Neuronal stem cell (in vitro differentiated cells): ENCODE measurements around the gene NXPE4.

Source experiments
- DNase-seq: peaks from one replicate; pipeline ENCODE4 v3.0.0-alpha.2; 2013; ENCODE audit warnings: low spot score
- H2AFZ ChIP-seq: one replicate; pipeline ENCODE4 v1.6.1; 2013; ENCODE audit warnings: mild to moderate bottlenecking, low read length, inconsistent platforms
- H2AK5ac ChIP-seq: 2 replicates; pipeline ENCODE4 v1.6.1; 2013; ENCODE audit warnings: low read depth, mild to moderate bottlenecking, inconsistent platforms, low read length, moderate library complexity, mixed read lengths
- H2BK120ac ChIP-seq: 2 replicates; pipeline ENCODE4 v1.6.1; 2013; ENCODE audit warnings: low read depth, mild to moderate bottlenecking, inconsistent platforms, low read length, moderate library complexity, mixed read lengths
- H2BK12ac ChIP-seq: one replicate; pipeline ENCODE4 v1.6.1; 2013; ENCODE audit warnings: low read length, inconsistent platforms
- H2BK15ac ChIP-seq: 2 replicates; pipeline ENCODE4 v1.6.1; 2013; ENCODE audit warnings: mild to moderate bottlenecking, low read length, inconsistent platforms, mixed read lengths
- H2BK5ac ChIP-seq: one replicate; pipeline ENCODE4 v1.6.1; 2013; ENCODE audit warnings: inconsistent platforms, mild to moderate bottlenecking, low read length, moderate library complexity
- H3K14ac ChIP-seq: one replicate; pipeline ENCODE4 v1.6.1; 2013; ENCODE audit warnings: low read length, inconsistent platforms
- H3K18ac ChIP-seq: 2 replicates; pipeline ENCODE4 v1.6.1; 2013; ENCODE audit warnings: low read length, inconsistent platforms
- H3K23ac ChIP-seq: 2 replicates; pipeline ENCODE4 v1.6.1; 2013; ENCODE audit warnings: low read depth, mild to moderate bottlenecking, mixed read lengths, low read length, inconsistent platforms; ENCODE audit not compliant: poor library complexity
- H3K27ac ChIP-seq: replicated peaks from 3 replicates; pipeline ENCODE4 v1.5.1; 2013; ENCODE audit warnings: low read length, inconsistent platforms
- H3K27me3 ChIP-seq, 3 experiments: 2 replicates each; pipeline ENCODE4 v1.6.1; 2013; ENCODE audit warnings: low read length in 3 of 3, mild to moderate bottlenecking in 2 of 3, inconsistent platforms in 1 of 3, low read depth in 1 of 3, mixed read lengths in 1 of 3, moderate library complexity in 1 of 3; ENCODE audit not compliant: control insufficient read depth in 3 of 3, insufficient read depth in 3 of 3
- H3K36me3 ChIP-seq, 2 donors: replicated peaks in 1 of 2; 2 replicates each; pipeline ENCODE4 v1.6.1; 2013; ENCODE audit warnings: low read length in 2 of 2; ENCODE audit not compliant: control insufficient read depth in 2 of 2, insufficient read depth in 2 of 2
- H3K4ac ChIP-seq: 2 replicates; pipeline ENCODE4 v1.6.1; 2013; ENCODE audit warnings: inconsistent platforms, mild to moderate bottlenecking, low read length, moderate library complexity
- H3K4me1 ChIP-seq, 2 donors: 1 replicate in 1 of 2; 2 replicates in 1 of 2; pipeline ENCODE4 v1.6.1; 2013; ENCODE audit warnings: low read length in 2 of 2, low read depth in 1 of 2; ENCODE audit not compliant: control insufficient read depth in 2 of 2, insufficient read depth in 1 of 2
- H3K4me2 ChIP-seq: one replicate; pipeline ENCODE4 v1.6.1; 2013; ENCODE audit warnings: mild to moderate bottlenecking, low read length, inconsistent platforms; ENCODE audit not compliant: insufficient read depth, poor library complexity, severe bottlenecking
- H3K4me3 ChIP-seq, 2 donors: 2 replicates each; pipeline ENCODE4 v1.5.1; 2013; ENCODE audit warnings: low read length in 2 of 2, mild to moderate bottlenecking in 2 of 2, inconsistent platforms in 1 of 2, moderate library complexity in 1 of 2
- H3K79me1 ChIP-seq: one replicate; pipeline ENCODE4 v1.6.1; 2013; ENCODE audit warnings: low read depth, mild to moderate bottlenecking, inconsistent platforms, low read length, moderate library complexity
- H3K9ac ChIP-seq: one replicate; pipeline ENCODE4 v1.6.1; 2013; ENCODE audit warnings: mild to moderate bottlenecking, low read depth, low read length, inconsistent platforms; ENCODE audit not compliant: poor library complexity
- H3K9me3 ChIP-seq, 2 donors: replicated peaks in 1 of 2; 2 replicates each; pipeline versions ENCODE3 to v1.6.1; 2013; ENCODE audit warnings: low read length in 2 of 2, mild to moderate bottlenecking in 2 of 2, inconsistent platforms in 1 of 2, low read depth in 1 of 2, mixed read lengths in 1 of 2, moderate library complexity in 1 of 2; ENCODE audit not compliant: control insufficient read depth in 2 of 2, insufficient read depth in 1 of 2
- H4K8ac ChIP-seq: one replicate; pipeline ENCODE4 v1.6.1; 2013; ENCODE audit warnings: low read depth, mild to moderate bottlenecking, inconsistent platforms, low read length, moderate library complexity
- H4K91ac ChIP-seq: one replicate; pipeline ENCODE4 v1.6.1; 2013; ENCODE audit warnings: low read length, low read depth, mild to moderate bottlenecking, inconsistent platforms; ENCODE audit not compliant: poor library complexity
- WGBS, 2 donors: extraction: QIAGEN DNeasy Blood & Tissue Kit; methylation state at CpG; one replicate each; pipeline ENCODE4 v1.1.7; 2013; ENCODE audit warnings: missing lambda C conversion rate in 2 of 2, mixed read lengths in 1 of 2; ENCODE audit not compliant: insufficient read length in 2 of 2, insufficient replicate concordance in 1 of 2; ENCODE audit errors: extremely low coverage in 2 of 2; 5-methylcytosine and 5-hydroxymethylcytosine counted together

NXPE4 gene

GRCh38 chr11:114566276-114566675 lies 29.3 kb downstream of the NXPE4 start:
- H2BK15ac ChIP-seq = no peak overlapping the region
- no peak overlapping the region for H3K9ac ChIP-seq
- no peak overlapping the region for H3K23ac ChIP-seq
- H4K91ac ChIP-seq = no peak overlapping the region
- H2BK12ac ChIP-seq = no peak overlapping the region
- DNase-seq = peak; percentile 3
- H2AK5ac ChIP-seq = no peak overlapping the region
- no peak overlapping the region for H2AFZ ChIP-seq
- H3K27ac ChIP-seq = no peak overlapping the region
- WGBS, 2 donors = no CpG with 5 or more reads among the region's 2 CpGs
- no peak overlapping the region for H4K8ac ChIP-seq
- H3K79me1 ChIP-seq = no peaks in the 10 kb centered on the region
- peaks cover 0 to 3% of the 10 kb centered on the region in 2 donors for H3K9me3 ChIP-seq
- H3K18ac ChIP-seq = no peak overlapping the region
- H3K14ac ChIP-seq = no peak overlapping the region
- no peak overlapping the region for H3K4me2 ChIP-seq
- peaks cover 0 to 5% of the 10 kb centered on the region in 2 donors for H3K4me1 ChIP-seq
- no peak overlapping the region for H3K4me3 ChIP-seq
- H3K4ac ChIP-seq = no peak overlapping the region
- no peak overlapping the region for H2BK120ac ChIP-seq
- no peaks in the 10 kb centered on the region for H3K27me3 ChIP-seq
- H3K36me3 ChIP-seq = no peaks in the 10 kb centered on the region
- no peak overlapping the region for H2BK5ac ChIP-seq

- WGBS, 2 donors = no CpG with 5 or more reads among the region's 1 CpG
- H3K4ac ChIP-seq = no peak overlapping the region
Measured at GRCh38 chr11:114564831-114565230, 30.8 kb downstream of the NXPE4 start.

GRCh38 chr11:114563077-114563476 lies 32.5 kb downstream of the NXPE4 start:
- no peak overlapping the region for H3K14ac ChIP-seq

More at GRCh38 chr11:114564831-114565230, 30.8 kb downstream of the NXPE4 start:
- Histone ChIP-seq H3K9ac (no peak overlapping the region), H3K4me3 (no peak overlapping the region), H3K27ac (no peak overlapping the region), H4K91ac (no peak overlapping the region), H3K79me1 (no peaks in the 10 kb centered on the region), H2AK5ac (no peak overlapping the region), H2BK15ac (no peak overlapping the region), H3K23ac (no peak overlapping the region), H4K8ac (no peak overlapping the region), H2BK120ac (no peak overlapping the region), H3K36me3 (no peaks in the 10 kb centered on the region), H3K9me3 (peaks cover 0 to 3% of the 10 kb centered on the region in 2 donors), H2AFZ (no peak overlapping the region), H3K18ac (no peak overlapping the region), H3K4me2 (no peak overlapping the region), H2BK5ac (no peak overlapping the region), H2BK12ac (no peak overlapping the region), H3K27me3 (no peaks in the 10 kb centered on the region), H3K4me1 (peaks cover 0 to 5% of the 10 kb centered on the region in 2 donors), H3K14ac (no peak overlapping the region)
- DNase-seq = no peak

GRCh38 chr11:114562166-114562916 lies 33.2 kb downstream of the NXPE4 start:
- H4K91ac ChIP-seq = no peak overlapping the region
- H2BK12ac ChIP-seq = no peak overlapping the region
- H3K36me3 ChIP-seq = no peaks in the 10 kb centered on the region
- no peak overlapping the region for H2BK15ac ChIP-seq
- H3K9me3 ChIP-seq = peaks cover 0 to 3% of the 10 kb centered on the region in 2 donors
- H4K8ac ChIP-seq = no peak overlapping the region
- WGBS, 2 donors = no CpG with 5 or more reads among the region's 3 CpGs
- H2BK120ac ChIP-seq = no peak overlapping the region
- H2AFZ ChIP-seq = no peak overlapping the region
- no peak overlapping the region for H3K18ac ChIP-seq
- no peak overlapping the region for H3K4ac ChIP-seq
- peaks cover 0 to 5% of the 10 kb centered on the region in 2 donors for H3K4me1 ChIP-seq
- no peak overlapping the region for H2BK5ac ChIP-seq
- H3K4me3 ChIP-seq = no peak overlapping the region
- no peak overlapping the region for H3K4me2 ChIP-seq
- no peak overlapping the region for H2AK5ac ChIP-seq
- H3K14ac ChIP-seq = no peak overlapping the region
- no peak overlapping the region for H3K27ac ChIP-seq
- H3K27me3 ChIP-seq = no peaks in the 10 kb centered on the region
- no peak overlapping the region for H3K23ac ChIP-seq
- no peaks in the 10 kb centered on the region for H3K79me1 ChIP-seq
- DNase-seq = no peak
- no peak overlapping the region for H3K9ac ChIP-seq

More at GRCh38 chr11:114563077-114563476, 32.5 kb downstream of the NXPE4 start:
- H3K4me2 ChIP-seq = no peak overlapping the region
- no peak overlapping the region for H3K4me3 ChIP-seq
- H3K4me1 ChIP-seq = peaks cover 0 to 5% of the 10 kb centered on the region in 2 donors
- H3K27me3 ChIP-seq = no peaks in the 10 kb centered on the region
- H2BK15ac ChIP-seq = no peak overlapping the region
- no peak overlapping the region for H3K9ac ChIP-seq
- H4K8ac ChIP-seq = no peak overlapping the region
- H4K91ac ChIP-seq = no peak overlapping the region
- H3K36me3 ChIP-seq = no peaks in the 10 kb centered on the region
- H3K23ac ChIP-seq = no peak overlapping the region
- DNase-seq = no peak
- no CpG with 5 or more reads among the region's 2 CpGs for WGBS, 2 donors
- no peak overlapping the region for H2AK5ac ChIP-seq
- no peak overlapping the region for H3K18ac ChIP-seq
- H3K9me3 ChIP-seq = peaks cover 0 to 3% of the 10 kb centered on the region in 2 donors
- no peaks in the 10 kb centered on the region for H3K79me1 ChIP-seq
- H2AFZ ChIP-seq = no peak overlapping the region
- H3K27ac ChIP-seq = no peak overlapping the region
- H2BK120ac ChIP-seq = no peak overlapping the region
- H3K4ac ChIP-seq = no peak overlapping the region
- no peak overlapping the region for H2BK5ac ChIP-seq
- H2BK12ac ChIP-seq = no peak overlapping the region
